Stimulated activated CD4-positive, alpha-beta T cell treated with anti-CD3 and anti-CD28 coated beads, Interleukin-2, amount 100 ng/mL, for 24 hours (primary cell): ENCODE measurements around the gene GPR132.
"Not testable (repeated sequence)": the region's sequence is repeated elsewhere in the genome, so short reads cannot be mapped to it uniquely, and the experiment has no call there.

Experiments
- DNase-seq, 2 donors: peaks; one replicate each; pipeline ENCODE4 v3.0.0-alpha.2; 2020

The GPR132 gene

GRCh38 chr14:105059035-105059924 lies 6.0 kb downstream of the GPR132 start:
- peak; percentile 64 to 65 for DNase-seq

GRCh38 chr14:105058521-105059034 lies 6.7 kb downstream of the GPR132 start:
- DNase-seq: no peak

- no peak for DNase-seq
Measured at GRCh38 chr14:105056303-105056831, 8.9 kb downstream of the GPR132 start.

GRCh38 chr14:105055736-105056302 lies 9.4 kb downstream of the GPR132 start:
- no peak for DNase-seq

GRCh38 chr14:105055334-105055733 lies 9.9 kb downstream of the GPR132 start:
- no peak for DNase-seq

GRCh38 chr14:105053996-105054395 lies 11.2 kb downstream of the GPR132 start:
- DNase-seq: no peak

GRCh38 chr14:105053421-105053820 lies 11.8 kb downstream of the GPR132 start:
- DNase-seq: no peak

- no peak for DNase-seq
Measured at GRCh38 chr14:105052110-105052458, 13.1 kb downstream of the GPR132 start.

- DNase-seq: no peak
Measured at GRCh38 chr14:105051182-105052109, 13.8 kb downstream of the GPR132 start.

- DNase-seq: no peak
Measured at GRCh38 chr14:105050551-105050897, 14.7 kb downstream of the GPR132 start.

GRCh38 chr14:105049753-105050550 lies 15.3 kb downstream of the GPR132 start:
- DNase-seq: no peak

- peak in 1 of 2 donors; percentile 33 for DNase-seq
Measured at GRCh38 chr14:105047283-105048016, 17.8 kb downstream of the GPR132 start.

GRCh38 chr14:105046891-105047282 lies 18.3 kb downstream of the GPR132 start:
- no peak for DNase-seq

GRCh38 chr14:105045710-105046326 lies 19.4 kb downstream of the GPR132 start:
- peak; percentile 96 to 97 for DNase-seq

- no peak for DNase-seq
Measured at GRCh38 chr14:105043641-105044040, 21.6 kb downstream of the GPR132 start.

GRCh38 chr14:105042813-105043212 lies 22.4 kb downstream of the GPR132 start:
- DNase-seq: no peak

GRCh38 chr14:105041841-105042765 lies 23.1 kb downstream of the GPR132 start:
- DNase-seq: no peak

- DNase-seq: no peak
Measured at GRCh38 chr14:105039458-105040205, 25.6 kb downstream of the GPR132 start.

- DNase-seq: not testable (repeated sequence)
Measured at GRCh38 chr14:105035616-105036015, 29.6 kb downstream of the GPR132 start.
